ENCODE results near the gene SCAMP4.

Gene SCAMP4

DNA sequence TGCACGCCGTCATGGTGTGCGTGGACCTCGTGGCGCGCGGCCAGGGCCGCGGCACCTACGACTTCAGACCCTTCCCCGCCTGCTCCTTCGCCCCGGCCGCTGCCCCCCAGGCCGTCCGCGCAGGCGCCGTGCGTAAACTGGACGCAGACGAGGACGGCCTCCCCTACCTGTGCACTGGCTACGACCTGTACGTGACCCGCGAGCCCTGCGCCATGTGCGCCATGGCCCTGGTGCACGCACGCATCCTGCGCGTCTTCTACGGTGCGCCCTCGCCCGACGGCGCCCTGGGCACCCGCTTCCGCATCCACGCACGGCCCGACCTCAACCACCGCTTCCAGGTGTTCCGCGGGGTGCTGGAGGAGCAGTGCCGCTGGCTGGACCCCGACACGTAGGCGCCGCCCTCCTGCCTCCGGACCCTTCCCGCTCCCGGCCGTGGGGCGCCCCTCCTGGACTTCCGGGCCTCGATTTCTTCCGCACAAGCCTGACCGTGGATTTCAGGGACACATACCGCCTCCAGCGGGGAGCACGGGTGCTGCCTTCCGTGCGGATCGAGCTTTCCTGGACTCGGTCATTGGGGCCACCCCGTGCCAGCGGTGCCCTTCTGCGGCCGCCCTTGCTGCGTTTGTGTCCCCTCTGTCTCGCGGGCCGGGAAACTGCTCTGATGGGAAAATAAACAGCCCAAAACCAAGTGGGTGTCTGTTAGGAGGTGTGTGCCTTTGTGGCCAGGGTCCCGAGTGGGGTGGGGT, 7.7 kb downstream of the SCAMP4 start:
- in situ Hi-C loops (cut with MboI; ENCODE audit: low sequenced_read_pairs), result no loop called here

DNA sequence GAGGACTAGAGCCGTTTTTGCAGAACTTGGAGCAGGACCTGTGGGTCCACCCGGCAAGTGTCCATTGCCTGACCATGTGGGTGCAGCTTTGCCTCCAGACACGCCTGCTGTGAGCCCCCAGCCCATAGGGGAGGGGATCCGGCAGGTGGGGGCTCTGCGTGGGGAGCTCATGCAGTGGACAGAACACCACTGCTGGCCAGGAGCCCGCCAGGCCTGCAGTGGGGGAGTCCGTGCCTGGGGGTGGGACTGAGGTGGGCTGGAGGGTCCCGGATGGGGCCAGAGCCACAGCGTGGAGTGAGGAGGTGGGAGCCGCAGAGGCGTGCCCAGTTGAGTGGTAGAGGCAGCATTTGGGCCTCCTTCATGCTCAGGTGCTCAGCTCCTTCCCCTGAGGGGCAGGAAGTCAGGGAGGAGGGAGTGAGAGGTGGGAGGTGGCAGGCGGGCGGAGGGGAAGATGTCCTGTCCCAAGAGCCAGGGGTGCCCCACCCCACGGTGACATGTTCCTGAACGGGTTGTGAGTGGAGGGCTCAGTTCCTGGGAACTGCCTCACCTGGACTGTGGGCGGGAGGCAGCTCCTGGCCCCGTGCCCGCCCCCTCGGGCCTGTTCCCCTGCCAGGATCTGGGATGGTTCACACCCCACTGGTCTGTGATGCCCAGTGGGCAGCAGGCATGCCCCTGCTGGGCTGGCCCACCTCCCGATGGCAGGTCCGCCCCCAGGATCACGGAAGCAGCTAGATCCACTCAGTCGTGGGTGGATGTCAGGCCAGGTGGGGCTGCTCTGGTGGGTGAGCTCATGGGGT, 8.8 kb downstream of the SCAMP4 start:
- in situ Hi-C loops (cut with MboI; ENCODE audit: low sequenced_read_pairs), result no loop called here

DNA sequence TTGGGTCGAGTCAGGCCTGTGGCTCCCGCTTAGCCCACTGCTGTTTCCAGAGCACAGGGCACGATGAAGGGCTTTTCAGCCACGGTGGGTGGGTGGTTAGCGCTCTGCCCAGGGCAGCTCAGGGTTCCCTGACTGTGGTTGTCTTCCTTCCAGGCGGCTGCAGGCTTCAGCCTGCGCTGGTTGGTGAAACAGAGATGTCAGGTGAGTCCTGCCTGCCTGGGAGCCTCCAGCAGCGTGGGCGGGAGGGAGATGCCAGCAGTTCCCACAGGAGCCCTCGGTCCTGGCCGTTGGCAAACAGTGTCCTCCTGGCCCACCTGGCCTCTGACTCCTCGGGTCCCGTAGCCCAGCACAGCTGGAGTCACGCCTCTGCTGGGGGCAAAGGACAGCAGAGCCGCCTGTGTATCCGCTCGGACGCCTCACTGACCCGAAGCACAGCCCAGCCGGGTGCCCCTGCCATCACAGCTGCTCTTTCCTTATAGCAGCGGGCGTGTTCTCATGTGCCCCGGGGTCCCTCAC, 9.7 kb downstream of the SCAMP4 start:
- in situ Hi-C loops (cut with MboI; ENCODE audit: low sequenced_read_pairs), result no loop called here

DNA sequence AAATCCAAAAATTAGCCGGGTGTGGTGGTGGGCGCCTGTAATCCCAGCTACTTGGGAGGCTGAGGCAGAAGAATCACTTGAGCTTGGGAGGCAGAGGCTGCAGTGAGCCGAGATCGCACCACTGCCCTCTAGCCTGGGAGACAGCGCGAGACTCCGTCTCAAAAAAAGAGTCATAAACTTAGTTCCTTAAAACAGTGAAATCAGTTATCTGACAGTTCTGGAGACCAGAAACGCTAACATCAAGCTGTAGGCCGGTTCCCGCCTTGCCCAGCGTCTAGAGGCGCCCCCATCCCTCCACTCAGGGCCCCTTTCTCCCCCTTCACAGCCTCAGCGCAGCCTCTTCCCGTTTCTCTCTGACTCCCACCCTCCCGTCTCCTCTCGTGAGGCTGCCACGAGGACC, 11.9 kb downstream of the SCAMP4 start:
- in situ Hi-C loops (cut with MboI; ENCODE audit: low sequenced_read_pairs), result no loop called here

DNA sequence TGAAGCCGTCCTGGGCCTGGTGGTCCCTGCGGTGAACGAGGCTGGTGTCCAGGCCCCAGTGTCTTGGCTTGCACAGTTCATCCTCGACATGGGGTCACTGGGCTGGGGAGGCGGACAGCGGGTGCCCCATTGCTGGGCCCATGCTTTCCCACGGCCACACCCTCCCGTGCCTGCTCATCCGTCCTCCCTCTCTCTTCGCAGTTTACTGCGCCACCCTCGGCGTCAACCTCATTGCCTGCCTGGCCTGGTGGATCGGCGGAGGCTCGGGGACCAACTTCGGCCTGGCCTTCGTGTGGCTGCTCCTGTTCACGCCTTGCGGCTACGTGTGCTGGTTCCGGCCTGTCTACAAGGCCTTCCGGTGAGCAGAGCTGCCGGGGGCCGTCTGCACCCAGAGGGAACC, 12.7 kb downstream of the SCAMP4 start:
- in situ Hi-C loops (cut with MboI; ENCODE audit: low sequenced_read_pairs), result no loop called here

DNA sequence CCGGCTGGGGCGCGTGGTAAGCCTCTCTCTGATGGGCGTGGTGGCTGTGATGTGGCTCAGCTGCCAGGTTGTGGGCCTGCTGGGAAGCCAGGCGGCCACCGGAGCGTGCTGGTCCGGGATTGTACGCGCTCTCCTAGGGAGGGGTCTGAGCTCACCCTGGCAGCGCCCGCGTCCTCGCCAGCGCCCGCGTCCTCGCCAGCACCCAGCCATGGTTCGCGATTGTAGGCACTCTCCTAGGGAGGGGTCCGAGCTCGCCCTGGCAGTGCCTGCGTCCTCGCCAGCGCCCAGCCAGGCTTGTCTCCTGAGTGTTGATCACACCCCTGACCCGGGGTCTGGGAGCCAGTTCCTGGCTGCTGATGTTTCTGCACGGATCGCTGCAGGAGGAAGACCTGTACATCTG, 13.8 kb downstream of the SCAMP4 start:
- in situ Hi-C loops (cut with MboI; ENCODE audit: low sequenced_read_pairs), result no loop called here

DNA sequence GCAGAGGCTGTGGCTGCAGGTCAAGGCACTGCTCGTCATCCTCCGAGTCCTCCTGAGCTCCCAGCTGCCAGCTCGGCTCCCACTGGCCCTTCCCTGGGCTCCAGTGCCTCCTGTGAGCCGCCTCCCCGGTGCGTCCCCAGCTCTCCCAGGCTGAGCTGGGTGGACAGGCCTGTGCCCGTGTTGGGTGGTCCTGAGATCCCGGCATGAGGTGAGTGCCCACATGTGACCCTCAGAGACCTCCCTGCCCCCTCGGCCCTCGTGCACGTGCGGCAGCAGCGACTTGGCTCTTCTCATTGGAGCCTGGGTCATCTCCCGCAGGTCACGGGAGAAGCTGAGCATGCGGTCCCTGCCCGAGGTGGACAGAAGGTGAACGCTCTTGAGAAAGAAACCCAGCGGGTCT, 15.4 kb downstream of the SCAMP4 start:
- in situ Hi-C loops (cut with MboI; ENCODE audit: low sequenced_read_pairs), result no loop called here

DNA sequence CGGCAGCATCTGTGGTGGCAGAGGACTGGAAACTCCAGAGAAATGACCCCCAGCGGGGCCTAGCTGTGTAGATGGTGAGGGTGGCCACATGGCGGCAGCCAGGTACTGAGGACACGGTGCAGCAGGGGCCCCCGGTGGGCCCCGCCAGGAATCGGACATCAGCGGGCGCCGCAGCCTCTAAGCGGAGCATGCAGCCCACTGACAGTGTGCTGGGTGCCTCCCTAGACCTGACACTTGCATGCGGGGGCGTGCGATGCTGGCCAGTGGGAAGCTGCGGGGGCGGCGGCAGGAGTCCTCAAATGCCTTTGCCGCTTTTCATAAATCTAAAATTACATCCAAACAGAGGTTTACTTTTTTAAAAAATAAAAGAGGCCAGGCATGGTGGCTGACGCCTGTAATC, 16.1 kb downstream of the SCAMP4 start:
- in situ Hi-C loops (cut with MboI; ENCODE audit: low sequenced_read_pairs), result no loop called here

DNA sequence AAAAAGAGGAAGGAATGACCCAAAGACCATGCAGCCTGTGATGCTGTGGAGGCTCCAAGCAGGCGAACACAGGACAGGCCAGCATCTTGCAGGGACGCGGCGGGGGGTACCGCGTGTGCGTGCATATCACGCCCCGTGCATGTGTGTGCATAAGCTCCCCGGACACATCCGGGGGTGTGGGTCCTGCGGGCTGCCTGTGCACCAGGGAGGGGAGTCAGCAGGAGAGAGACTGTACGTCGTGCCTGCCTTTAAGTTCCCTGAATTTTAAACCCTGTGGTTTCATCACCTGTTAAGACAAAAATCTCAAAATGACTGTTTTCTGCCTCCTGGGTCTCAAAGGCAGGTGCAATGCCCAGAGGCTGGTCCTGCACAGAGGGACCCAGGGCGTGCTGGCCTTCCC, 16.6 kb downstream of the SCAMP4 start:
- in situ Hi-C loops (cut with MboI; ENCODE audit: low sequenced_read_pairs), result no loop called here

DNA sequence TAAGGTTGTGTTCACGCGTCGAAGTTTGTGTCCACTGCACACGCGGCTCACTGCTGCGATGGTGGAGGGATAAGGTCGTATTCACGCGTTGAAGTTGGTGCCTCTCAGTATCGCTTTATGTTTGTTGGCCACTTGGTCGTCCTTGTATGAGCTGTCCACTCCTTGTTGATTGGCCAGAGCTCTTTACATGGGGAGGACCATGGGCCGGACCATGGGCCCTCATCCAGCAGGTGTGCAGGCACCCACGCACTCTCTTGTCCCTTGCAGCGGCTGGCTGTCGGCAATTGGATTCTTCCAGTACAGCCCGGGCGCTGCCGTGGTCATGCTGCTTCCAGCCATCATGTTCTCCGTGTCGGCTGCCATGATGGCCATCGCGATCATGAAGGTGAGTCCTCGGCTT, 17.6 kb downstream of the SCAMP4 start:
- in situ Hi-C loops (cut with MboI; ENCODE audit: low sequenced_read_pairs), result no loop called here

DNA sequence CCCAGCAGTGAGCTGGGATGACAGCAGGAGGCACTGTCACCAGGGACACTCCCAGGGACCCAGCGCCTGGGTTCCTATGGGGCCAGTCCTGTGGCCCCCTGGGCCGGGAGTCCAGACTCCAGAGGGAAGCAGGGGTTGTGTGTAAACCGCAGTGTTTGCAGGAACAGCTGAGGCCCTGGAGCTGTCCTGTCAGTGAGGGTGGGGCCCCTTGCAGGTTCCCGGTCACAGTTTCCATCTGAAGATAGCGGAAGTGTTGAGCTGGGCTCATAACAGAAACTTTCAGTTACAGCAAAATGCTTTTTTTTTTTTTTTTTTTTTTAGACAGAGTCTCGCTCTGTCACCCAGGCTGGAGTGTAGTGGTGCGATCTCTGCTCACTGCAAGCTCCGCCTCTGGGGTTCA, 18.1 kb downstream of the SCAMP4 start:
- in situ Hi-C loops (cut with MboI; ENCODE audit: low sequenced_read_pairs), result no loop called here

DNA sequence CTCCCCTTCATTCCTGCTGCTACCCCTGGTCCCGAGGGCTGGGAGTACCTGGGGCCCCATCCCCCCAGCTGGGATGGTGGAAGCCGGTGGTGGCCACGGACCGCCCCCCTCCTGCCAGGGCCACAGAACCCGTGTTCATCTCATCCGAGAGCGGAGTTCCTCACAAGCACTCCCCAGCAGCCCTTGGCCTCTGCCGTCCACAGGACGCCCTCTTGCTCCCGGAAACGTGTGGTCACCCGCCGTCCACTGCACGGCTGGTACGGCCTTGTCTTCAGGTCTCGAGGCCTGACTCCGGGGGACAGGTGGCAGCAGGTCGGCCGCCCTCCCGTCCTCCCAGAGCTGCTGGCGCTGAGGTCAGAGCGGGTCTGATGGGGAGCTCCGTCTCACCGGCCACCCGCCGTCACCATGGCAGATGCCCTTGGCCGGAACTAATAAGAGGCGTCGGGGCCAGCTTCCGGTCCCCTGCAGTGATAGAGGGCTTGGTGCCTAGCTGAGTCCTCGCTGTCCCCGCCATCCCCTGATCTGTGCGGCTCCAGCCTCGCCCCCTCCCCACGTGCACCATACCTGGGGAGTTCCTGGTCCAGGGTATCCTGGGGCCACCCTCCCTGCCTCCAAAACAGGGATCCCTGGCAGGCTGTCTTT, 19.2 kb downstream of the SCAMP4 start:
- in situ Hi-C loops (cut with MboI; ENCODE audit: low sequenced_read_pairs), result no loop called here

DNA sequence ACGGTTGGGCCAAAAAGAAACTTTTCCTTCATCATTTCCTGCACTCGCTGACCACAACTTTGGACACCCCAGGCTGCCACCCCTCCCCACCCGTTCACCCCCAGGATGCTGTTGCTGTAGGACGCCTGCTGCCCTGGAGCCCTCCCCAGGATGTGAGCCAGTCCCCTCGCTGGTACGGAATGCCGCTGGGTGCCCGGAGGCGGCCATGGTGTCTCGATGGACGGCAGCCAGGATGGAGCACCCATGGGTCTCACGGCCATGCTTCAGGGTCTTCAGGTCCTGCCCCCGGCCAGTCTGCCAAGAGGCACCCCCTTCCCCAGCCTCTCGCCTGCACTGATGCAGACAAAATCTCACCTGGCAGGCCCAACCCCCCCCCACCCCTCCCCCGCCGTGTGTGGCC, 20.3 kb downstream of the SCAMP4 start:
- in situ Hi-C loops (cut with MboI; ENCODE audit: low sequenced_read_pairs), result no loop called here

DNA sequence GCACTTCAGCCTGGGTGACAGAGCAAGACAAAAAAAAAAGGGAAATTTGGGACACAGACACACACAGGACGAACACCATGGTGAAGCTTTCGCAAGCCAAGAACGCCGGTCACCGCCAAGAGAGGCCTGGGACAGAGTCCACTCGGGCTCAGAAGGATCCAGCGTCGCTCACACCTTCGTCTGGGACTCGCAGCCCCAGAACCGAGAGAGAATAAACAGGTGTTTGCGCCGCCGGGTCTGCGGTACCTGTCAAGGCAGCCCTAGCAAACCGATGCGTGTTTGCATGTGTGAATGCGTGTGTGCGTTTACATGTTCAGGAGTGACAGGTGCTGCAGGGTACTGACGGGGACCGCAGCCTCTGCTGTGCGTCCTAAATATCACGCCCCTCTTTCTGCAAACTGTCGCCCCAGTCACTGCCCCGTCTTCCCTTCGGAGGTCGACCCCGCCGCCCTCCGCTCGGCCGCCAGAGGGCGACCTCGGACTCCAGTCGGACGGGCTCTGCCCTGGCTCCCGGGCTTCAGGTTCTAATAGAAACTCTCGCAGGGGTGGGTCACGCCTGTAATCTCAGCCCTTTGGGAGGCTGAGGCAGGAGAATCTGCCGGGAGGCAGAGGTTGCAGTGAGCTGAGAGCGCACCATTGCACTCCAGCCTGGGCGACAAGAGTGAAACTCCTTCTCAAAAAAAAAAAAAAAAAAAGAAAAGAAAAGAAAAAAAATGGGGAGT, 24.0 kb downstream of the SCAMP4 start:
- in situ Hi-C loops (cut with MboI; ENCODE audit: low sequenced_read_pairs), result no loop called here

DNA sequence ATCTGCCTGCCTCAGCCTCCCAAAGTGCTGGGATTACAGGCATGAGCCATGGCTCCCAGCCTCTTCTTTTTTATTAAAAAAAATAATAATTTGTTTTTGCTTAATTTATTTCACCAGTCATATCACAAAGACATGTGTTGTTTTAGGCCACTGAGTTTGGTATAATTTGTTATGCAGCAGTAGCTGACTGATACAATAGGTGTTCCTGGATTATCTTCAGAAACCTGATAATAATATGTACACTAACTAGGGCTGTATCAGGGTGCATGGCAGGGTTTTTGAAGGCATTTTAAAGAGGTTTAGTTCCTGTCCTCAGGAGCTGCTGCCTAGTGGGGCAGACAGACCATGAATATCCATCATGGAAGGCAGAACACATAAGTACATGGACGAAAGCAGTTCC, 26.2 kb downstream of the SCAMP4 start:
- in situ Hi-C loops (cut with MboI; ENCODE audit: low sequenced_read_pairs), result no loop called here

DNA sequence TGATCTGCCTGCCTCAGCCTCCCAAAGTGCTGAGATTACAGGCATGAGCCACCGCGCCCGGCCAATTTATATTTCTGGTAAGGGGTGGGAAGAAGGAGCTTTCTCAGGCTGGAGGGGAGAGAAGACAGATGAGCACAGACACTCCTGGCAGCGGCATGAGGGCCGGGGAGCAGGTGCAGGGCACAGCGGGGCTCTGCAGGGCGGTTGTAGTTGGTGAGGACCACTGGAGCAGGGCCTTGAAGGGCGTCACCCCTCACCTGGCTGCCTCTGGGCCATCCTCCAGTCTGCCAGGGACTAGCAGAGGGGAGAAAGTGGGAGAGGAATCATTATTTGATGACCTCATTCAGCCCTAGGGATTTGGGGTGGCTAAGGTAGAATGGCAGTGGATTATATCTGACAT, 27.2 kb downstream of the SCAMP4 start:
- in situ Hi-C loops (cut with MboI; ENCODE audit: low sequenced_read_pairs), result no loop called here

DNA sequence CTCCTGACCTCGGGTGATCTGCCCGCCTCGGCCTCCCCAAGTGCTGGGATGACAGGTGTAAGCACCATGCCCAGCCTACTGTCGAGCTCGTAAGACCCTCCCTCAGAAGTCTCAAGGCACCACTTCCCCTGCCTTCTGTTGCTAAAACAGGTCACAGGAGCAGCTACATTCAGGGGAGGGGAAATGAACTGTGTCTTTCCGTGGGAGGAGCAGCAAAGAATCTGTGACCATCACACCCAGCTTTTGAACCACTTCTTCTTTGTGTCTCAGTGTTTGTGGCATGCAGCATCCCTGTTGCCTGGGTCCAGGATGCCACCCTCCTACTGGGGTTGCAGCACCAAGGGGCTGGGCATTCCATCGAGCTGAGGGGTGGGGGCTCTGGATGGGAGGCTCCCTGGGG, 28.0 kb downstream of the SCAMP4 start:
- in situ Hi-C loops (cut with MboI; ENCODE audit: low sequenced_read_pairs), result no loop called here

DNA sequence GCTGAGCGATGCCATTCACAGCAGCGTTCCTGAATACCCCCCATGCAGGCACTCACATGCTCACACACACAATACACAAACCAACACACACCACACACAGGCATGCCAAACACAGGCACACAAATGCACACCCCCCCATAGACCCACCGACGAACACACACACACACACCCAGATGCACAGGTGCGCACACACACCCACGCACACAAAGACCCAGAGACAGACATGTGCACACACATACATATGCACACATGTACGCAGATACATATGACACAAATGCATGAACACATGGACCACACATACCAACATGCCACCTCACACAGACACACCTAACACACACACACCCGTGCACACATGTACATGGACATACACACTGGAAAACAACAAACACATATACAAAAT, 28.7 kb downstream of the SCAMP4 start:
- in situ Hi-C loops (cut with MboI; ENCODE audit: low sequenced_read_pairs), result no loop called here

DNA sequence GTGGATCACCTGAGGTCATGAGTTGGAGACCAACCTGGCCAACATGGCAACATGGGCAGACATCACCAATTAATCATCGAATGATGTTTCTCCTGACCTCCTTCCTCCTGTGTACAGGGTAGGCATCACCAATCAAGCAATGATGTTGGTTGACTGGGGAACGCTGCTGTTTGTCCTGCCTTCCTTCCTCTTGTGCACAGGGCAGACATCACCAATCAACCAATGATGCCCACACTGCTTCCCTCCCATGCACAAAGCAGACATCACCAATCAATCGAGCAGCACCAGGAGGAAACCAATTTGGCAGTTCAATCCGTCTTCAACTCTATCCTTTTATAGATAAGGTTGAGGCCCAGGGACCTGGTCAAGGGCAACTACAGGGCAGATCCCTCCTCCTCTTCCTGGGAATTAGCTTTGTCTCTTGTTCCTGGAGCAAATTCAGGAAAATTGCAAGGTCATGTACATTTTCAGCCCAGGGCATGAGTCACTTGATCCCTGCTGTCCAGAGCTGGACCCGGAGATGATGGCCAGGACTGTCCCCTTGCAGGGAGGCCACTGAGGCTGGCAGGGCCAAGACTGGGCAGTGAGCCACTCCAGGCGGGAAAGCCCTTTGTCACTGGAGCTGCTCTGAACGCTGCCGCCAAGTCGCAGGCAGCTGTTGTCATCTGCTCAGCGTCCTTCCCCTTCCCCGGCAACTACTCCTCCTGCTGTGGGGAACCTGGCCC, 30.4 kb downstream of the SCAMP4 start:
- in situ Hi-C loops (cut with MboI; ENCODE audit: low sequenced_read_pairs), result no loop called here

DNA sequence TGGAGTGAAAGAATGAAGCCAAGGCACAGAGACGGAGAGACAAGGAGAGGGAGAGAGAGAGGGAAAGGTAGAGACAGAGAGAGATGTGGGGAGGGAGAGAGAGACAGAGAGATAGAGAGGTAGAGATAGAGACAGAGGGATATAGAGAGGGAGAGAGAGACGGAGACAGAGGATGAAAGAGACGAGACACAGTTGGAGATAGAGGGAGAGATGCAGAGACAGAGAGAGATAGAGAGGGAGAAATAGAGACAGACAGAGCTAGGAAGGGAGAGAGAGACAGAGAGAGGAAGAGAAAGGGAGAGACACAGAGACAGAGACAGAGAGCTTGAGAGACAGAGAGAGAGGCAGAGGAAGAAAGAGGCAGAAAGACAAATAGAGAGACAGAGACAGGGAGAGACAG, 31.2 kb downstream of the SCAMP4 start:
- in situ Hi-C loops (cut with MboI; ENCODE audit: low sequenced_read_pairs), result no loop called here
